HG03039 (cell line): ENCODE results near the gene TP53BP1.
"Not testable (repeated sequence)": the region's sequence is repeated elsewhere in the genome, so short reads cannot be mapped to it uniquely, and the experiment has no call there.

Experiments
- ATAC-seq: cut with Tn5 transposase; IDR thresholded peaks from one replicate; pipeline ENCODE4 v1.9.1; 2021; ENCODE audit warnings: mild to moderate bottlenecking, moderate library complexity; ENCODE audit not compliant: unreplicated experiment

The TP53BP1 gene, protein sequence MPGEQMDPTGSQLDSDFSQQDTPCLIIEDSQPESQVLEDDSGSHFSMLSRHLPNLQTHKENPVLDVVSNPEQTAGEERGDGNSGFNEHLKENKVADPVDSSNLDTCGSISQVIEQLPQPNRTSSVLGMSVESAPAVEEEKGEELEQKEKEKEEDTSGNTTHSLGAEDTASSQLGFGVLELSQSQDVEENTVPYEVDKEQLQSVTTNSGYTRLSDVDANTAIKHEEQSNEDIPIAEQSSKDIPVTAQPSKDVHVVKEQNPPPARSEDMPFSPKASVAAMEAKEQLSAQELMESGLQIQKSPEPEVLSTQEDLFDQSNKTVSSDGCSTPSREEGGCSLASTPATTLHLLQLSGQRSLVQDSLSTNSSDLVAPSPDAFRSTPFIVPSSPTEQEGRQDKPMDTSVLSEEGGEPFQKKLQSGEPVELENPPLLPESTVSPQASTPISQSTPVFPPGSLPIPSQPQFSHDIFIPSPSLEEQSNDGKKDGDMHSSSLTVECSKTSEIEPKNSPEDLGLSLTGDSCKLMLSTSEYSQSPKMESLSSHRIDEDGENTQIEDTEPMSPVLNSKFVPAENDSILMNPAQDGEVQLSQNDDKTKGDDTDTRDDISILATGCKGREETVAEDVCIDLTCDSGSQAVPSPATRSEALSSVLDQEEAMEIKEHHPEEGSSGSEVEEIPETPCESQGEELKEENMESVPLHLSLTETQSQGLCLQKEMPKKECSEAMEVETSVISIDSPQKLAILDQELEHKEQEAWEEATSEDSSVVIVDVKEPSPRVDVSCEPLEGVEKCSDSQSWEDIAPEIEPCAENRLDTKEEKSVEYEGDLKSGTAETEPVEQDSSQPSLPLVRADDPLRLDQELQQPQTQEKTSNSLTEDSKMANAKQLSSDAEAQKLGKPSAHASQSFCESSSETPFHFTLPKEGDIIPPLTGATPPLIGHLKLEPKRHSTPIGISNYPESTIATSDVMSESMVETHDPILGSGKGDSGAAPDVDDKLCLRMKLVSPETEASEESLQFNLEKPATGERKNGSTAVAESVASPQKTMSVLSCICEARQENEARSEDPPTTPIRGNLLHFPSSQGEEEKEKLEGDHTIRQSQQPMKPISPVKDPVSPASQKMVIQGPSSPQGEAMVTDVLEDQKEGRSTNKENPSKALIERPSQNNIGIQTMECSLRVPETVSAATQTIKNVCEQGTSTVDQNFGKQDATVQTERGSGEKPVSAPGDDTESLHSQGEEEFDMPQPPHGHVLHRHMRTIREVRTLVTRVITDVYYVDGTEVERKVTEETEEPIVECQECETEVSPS (N-terminal part only)

DNA sequence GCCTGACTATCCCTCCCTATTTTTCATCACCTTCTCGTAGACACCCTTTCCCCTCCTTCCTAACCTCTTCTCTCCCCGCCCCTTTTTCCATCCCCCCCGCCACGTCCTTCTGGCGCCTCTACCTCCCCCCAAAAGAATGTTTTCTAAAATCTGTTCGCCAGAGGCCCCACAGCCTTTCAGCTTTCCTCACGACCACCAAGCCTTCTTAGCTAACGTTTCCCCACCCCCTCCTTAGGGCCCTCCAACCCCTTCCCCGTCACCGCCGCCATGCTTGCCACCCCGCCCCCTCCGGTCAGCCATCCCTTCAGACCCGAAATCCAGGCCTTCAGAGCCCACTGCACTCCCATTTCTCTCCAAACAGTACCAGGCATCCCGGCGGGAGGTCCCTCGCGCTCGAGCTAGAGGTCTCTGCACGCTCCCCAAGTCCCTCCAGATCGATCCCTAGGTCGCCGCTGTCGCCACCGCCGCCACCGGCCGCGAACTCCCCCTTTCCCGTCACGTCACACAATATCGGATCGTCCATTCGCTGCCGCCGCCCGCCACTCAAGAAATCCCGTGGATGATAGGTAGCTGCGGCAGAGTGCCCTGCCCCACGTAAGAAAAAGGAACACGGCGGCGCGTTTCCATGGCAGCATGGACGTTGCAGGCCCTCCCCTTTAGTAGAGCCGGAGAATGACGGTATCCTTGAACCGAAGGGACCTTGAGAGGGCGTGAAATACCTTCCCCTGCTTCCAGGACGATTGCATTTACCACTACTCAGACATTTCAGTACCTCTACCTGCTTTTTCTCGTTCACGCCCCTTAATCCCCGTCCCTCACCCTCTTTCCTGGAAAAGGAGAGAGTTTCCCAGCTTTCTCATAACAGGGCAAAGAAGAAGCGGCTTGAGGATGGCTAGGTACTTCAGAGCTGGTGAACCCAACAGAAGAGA is at the start of gene TP53BP1:
TSS of gene TP53BP1 (minus strand) at position 484 of the 929 bp plus-strand sequence. CDS start at position 371, 113 bp downstream.
- ATAC-seq, result peak; percentile 94

DNA sequence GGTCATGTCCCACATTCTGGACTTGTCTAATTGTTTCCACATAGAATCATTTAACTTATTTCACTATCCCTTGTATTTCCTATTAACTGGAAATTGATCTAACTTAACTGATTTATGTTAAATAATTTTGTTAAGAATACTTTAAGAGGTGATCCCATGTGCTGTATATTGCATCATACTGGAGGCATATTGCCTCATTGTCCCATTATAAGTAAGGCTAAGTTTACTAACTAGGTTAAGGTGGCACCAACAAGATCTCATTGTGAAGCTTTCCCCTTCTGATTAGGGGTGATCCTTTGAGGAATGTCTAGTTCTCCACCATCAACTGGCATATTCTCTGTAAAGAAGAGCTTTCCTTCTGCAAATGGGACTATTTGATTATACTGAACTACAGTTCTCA is 48.8 kb upstream of the TP53BP1 start:
- no peak for ATAC-seq

DNA sequence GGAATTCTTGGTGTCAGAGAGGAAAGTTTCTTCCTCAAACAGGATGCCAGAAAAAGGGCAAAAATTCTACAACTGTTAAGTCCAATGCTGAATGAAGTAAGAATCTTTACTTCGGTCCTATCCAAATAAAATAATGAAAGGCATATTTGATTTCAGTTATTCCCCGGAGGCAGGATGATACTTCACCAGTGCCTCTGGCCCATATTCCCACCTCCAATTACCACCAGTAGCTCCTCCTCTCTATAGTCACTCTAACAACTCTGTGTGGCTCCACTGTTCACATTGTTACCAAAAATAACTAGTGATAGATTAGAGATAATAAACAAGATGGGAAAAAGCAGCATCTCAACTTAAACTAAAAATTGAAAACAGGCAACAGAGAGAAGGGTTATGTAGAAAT is 45.1 kb upstream of the TP53BP1 start:
- ATAC-seq, result no peak

DNA sequence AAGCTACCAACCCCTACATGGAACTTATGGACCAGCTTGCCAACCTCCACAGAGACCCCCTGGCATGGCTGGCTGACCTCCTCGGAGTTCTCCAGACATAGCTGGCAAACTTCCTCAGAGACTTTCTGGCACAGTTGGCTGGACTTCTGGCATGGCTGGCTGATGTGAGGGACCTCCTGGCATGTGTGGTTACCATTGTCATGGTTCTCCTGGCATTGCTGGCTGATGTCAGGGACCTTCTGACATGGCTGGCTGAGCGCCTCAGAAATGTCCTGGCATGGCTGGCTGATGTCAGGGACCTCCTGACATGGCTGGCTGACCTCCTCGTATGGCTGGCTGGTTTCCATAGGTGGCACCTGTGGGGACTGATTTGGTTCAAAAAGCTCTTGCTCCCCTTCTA is 41.9 kb upstream of the TP53BP1 start:
- no peak for ATAC-seq

DNA sequence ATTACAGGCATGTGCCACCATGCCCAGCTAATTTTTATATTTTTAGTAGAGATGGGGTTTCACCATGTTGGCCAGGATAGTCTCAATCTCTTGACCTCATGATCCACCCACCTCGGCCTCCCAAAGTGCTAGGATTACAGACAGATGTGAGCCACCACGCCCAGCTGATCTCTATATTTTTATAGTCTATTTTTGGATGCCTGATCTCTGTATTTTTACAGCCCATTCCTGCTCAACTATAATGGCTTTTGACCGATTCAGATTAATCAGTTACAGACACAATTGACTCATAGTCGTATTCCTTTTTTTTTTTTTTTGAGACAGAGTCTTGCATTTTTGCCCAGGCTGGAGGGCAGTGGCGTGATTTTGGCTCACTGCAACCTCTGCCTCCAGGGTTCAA is 39.9 kb upstream of the TP53BP1 start:
- ATAC-seq, result not testable (repeated sequence)

DNA sequence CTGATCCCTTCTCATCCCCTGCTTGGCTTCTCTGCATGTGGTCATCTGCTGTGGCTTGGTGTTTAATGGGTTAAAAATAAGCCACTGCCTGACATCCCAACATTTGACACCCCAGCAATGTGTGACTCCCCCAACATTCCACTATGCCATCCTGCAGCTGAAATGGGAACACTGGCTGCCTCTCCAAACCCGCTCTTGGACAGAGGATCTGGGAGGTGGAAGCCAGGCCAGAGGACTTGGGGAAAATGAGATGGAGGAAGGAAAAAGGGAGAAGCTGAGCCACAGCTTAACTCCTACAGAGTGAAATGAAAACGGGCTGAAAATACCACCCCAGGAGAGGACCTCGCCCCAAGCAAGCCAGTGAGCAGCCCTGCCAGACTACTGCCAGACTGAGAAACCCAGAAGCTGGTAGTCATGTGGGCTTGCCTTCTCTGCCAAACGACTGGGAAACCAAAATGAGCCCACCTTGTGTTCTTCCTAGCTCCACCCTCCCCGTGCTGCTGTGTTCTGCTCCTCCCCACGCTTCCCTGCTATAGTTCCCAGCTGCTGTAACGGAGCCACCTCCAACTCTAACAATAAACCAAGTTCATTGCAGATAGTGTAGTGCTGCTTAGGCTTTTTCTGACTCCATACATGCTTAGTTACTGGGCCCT is 38.2 kb upstream of the TP53BP1 start:
- ATAC-seq, result no peak

DNA sequence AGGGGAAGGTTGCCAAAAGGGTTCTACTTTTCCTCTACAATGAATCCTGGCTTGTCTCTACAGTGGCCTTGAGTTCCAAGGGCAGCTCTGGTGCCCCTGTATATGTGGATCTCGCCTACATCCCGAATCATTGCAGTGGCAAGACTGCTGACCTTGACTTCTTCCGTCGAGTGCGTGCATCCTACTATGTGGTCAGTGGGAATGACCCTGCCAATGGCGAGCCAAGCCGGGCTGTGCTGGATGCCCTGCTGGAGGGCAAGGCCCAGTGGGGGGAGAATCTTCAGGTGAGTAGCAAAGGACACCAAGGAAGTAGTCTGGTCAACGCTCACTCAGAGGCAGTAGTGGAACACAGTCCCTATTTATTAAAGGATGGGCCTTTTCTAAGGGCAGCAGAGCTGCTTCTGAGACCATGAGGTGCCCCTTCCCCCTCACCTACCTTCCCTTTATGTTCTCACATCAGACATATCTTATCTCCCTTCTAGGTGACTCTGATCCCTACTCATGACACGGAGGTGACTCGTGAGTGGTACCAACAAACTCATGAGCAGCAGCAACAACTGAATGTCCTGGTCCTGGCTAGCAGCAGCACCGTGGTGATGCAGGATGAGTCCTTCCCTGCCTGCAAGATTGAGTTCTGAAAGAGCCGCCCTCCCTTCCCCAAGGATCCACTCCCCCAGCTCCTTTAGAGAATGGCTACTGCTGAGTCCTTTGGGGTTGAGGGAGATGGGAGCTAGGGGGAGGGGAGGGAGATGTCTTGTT is 36.8 kb upstream of the TP53BP1 start:
- no peak for ATAC-seq

DNA sequence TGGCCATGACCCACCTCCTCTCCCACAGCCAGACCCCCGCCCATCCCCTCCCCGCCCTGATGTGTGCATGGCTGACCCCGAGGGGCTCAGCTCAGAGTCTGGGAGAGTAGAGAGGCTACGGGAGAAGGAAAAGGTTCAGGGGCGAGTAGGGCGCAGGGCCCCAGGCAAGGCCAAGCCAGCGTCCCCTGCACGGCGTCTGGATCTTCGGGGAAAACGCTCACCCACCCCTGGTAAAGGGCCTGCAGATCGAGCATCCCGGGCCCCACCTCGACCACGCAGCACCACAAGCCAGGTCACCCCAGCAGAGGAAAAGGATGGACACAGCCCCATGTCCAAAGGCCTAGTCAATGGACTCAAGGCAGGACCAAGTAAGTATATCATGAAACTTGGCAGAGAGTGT is 36.2 kb upstream of the TP53BP1 start:
- no peak for ATAC-seq

DNA sequence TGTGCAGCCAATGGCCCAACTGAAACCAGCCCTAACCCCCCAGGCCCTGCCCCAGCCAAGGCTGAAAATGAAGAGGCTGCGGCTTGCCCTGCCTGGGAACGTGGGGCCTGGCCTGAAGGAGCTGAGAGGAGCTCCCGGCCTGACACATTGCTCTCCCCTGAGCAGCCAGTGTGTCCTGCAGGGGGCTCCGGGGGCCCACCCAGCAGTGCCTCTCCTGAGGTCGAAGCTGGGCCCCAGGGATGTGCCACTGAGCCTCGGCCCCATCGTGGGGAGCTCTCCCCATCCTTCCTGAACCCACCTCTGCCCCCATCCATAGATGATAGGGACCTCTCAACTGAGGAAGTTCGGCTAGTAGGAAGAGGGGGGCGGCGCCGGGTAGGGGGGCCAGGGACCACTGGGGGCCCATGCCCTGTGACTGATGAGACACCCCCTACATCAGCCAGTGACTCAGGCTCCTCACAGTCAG is 35.6 kb upstream of the TP53BP1 start:
- ATAC-seq, result no peak

DNA sequence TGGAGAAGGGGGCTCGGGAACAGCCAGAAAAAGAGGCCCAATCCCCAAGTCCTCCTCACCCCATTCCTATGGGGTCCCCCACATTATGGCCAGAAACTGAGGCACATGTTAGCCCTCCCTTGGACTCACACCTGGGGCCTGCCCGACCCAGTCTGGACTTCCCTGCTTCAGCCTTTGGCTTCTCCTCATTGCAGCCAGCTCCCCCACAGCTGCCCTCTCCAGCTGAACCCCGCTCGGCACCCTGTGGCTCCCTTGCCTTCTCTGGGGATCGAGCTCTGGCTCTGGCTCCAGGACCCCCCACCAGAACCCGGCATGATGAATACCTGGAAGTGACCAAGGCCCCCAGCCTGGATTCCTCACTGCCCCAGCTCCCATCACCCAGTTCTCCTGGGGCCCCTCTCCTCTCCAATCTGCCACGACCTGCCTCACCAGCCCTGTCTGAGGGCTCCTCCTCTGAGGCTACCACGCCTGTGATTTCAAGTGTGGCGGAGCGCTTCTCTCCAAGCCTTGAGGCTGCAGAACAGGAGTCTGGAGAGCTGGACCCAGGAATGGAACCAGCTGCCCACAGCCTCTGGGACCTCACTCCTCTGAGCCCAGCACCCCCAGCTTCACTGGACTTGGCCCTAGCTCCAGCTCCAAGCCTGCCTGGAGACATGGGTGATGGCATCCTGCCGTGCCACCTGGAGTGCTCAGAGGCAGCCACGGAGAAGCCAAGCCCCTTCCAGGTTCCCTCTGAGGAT is 35.0 kb upstream of the TP53BP1 start:
- no peak for ATAC-seq

DNA sequence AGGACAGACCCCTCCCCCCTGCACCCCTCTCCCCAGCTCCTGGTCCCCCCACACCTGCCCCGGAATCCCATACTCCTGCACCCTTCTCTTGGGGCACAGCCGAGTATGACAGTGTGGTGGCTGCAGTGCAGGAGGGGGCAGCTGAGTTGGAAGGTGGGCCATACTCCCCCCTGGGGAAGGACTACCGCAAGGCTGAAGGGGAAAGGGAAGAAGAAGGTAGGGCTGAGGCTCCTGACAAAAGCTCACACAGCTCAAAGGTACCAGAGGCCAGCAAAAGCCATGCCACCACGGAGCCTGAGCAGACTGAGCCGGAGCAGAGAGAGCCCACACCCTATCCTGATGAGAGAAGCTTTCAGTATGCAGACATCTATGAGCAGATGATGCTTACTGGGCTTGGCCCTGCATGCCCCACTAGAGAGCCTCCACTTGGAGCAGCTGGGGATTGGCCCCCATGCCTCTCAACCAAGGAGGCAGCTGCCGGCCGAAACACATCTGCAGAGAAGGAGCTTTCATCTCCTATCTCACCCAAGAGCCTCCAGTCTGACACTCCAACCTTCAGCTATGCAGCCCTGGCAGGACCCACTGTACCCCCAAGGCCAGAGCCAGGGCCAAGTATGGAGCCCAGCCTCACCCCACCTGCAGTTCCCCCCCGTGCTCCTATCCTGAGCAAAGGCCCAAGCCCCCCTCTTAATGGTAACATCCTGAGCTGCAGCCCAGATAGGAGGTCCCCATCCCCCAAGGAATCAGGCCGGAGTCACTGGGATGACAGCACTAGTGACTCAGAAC is 34.3 kb upstream of the TP53BP1 start:
- ATAC-seq, result no peak

DNA sequence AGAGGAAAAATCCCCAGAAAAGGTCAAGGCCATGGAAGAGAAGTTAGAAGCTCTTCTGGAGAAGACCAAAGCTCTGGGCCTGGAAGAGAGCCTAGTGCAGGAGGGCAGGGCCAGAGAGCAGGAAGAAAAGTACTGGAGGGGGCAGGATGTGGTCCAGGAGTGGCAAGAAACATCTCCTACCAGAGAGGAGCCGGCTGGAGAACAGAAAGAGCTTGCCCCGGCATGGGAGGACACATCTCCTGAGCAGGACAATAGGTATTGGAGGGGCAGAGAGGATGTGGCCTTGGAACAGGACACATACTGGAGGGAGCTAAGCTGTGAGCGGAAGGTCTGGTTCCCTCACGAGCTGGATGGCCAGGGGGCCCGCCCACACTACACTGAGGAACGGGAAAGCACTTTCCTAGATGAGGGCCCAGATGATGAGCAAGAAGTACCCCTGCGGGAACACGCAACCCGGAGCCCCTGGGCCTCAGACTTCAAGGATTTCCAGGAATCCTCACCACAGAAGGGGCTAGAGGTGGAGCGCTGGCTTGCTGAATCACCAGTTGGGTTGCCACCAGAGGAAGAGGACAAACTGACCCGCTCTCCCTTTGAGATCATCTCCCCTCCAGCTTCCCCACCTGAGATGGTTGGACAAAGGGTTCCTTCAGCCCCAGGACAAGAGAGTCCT is 33.4 kb upstream of the TP53BP1 start:
- no peak for ATAC-seq

DNA sequence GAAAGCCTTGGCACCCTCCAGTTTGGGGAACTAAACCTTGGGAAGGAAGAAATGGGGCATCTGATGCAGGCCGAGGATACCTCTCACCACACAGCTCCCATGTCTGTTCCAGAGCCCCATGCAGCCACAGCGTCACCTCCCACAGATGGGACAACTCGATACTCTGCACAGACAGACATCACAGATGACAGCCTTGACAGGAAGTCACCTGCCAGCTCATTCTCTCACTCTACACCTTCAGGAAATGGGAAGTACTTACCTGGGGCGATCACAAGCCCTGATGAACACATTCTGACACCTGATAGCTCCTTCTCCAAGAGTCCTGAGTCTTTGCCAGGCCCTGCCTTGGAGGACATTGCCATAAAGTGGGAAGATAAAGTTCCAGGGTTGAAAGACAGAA is 32.2 kb upstream of the TP53BP1 start:
- ATAC-seq, result no peak

DNA sequence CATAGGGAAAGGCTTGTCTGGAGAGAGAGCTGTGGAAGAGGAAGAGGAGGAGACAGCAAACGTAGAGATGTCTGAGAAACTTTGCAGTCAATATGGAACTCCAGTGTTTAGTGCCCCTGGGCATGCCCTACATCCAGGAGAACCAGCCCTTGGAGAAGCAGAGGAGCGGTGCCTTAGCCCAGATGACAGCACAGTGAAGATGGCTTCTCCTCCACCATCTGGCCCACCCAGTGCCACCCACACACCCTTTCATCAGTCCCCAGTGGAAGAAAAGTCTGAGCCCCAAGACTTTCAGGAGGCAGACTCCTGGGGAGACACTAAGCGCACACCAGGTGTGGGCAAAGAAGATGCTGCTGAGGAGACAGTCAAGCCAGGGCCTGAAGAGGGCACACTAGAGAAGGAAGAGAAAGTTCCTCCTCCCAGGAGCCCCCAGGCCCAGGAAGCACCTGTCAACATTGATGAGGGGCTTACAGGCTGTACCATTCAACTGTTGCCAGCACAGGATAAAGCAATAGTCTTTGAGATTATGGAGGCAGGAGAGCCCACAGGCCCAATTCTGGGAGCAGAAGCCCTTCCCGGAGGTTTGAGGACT is 31.4 kb upstream of the TP53BP1 start:
- no peak for ATAC-seq

DNA sequence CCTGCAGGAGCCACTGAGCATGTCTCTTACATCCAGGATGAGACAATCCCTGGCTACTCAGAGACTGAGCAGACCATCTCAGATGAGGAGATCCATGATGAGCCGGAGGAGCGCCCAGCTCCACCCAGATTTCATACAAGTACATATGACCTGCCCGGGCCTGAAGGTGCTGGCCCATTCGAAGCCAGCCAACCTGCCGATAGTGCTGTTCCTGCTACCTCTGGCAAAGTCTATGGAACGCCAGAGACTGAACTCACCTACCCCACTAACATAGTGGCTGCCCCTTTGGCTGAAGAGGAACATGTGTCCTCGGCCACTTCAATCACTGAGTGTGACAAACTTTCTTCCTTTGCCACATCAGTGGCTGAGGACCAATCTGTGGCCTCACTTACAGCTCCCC is 30.7 kb upstream of the TP53BP1 start:
- no peak for ATAC-seq

DNA sequence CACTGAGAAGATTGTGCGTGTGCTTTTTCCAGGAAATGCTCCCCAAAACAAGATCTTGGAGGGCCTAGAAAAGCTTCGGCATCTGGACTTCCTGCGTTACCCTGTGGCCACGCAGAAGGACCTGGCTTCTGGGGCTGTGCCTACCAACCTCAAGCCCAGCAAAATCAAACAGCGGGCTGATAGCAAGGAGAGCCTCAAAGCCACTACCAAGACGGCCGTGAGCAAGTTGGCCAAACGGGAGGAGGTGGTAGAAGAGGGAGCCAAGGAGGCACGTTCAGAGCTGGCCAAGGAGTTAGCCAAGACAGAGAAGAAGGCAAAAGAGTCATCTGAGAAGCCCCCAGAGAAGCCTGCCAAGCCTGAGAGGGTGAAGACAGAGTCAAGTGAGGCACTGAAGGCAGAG is 29.3 kb upstream of the TP53BP1 start:
- no peak for ATAC-seq
